Neural progenitor cell (in vitro differentiated cells): ENCODE data around the gene CFAP161. TPM values are rescaled to one million over a fixed set of nuclear protein-coding genes. Genes with fewer than 3 reads are reported as not detected.

Experiments
- DNase-seq: peaks from one replicate; pipeline ENCODE4 v3.0.0-alpha.2; 2016; ENCODE audit warnings: low spot score
- H2AFZ ChIP-seq: fragments of 200-600 bp; sonication (generic); replicated peaks from 2 replicates; pipeline ENCODE4 v1.6.1; 2016; ENCODE audit warnings: antibody characterized with exemption
- H3F3A ChIP-seq: fragments of 200-600 bp; sonication (generic); 2 replicates; pipeline ENCODE4 v1.6.1; 2016; ENCODE audit warnings: antibody characterized with exemption, low read depth
- H3K27ac ChIP-seq: fragments of 200-600 bp; sonication (generic); 2 replicates; pipeline ENCODE4 v1.5.1; 2016; ENCODE audit warnings: mild to moderate bottlenecking
- H3K27me3 ChIP-seq: fragments of 200-600 bp; sonication (generic); 2 replicates; pipeline ENCODE4 v1.6.1; 2016; ENCODE audit warnings: mild to moderate bottlenecking, moderate library complexity
- H3K36me3 ChIP-seq: fragments of 200-600 bp; sonication (generic); 2 replicates; pipeline ENCODE4 v1.5.1; 2016
- H3K4me1 ChIP-seq: fragments of 200-600 bp; sonication (generic); 2 replicates; pipeline ENCODE4 v1.6.1; 2016; ENCODE audit warnings: mixed run types
- H3K4me2 ChIP-seq: fragments of 200-600 bp; sonication (generic); 2 replicates; pipeline ENCODE4 v1.6.1; 2016
- H3K4me3 ChIP-seq: fragments of 200-600 bp; sonication (generic); 2 replicates; pipeline ENCODE4 v1.5.1; 2016
- H3K79me2 ChIP-seq: fragments of 200-600 bp; sonication (generic); 2 replicates; pipeline ENCODE4 v1.6.1; 2016; ENCODE audit warnings: low read depth
- H3K9ac ChIP-seq: fragments of 200-600 bp; sonication (generic); 2 replicates; pipeline ENCODE4 v1.6.1; 2016
- H3K9me3 ChIP-seq: fragments of 200-600 bp; sonication (generic); 2 replicates; pipeline ENCODE4 v1.5.1; 2016; ENCODE audit warnings: low read depth
- H4K20me1 ChIP-seq: fragments of 200-600 bp; sonication (generic); 2 replicates; pipeline ENCODE4 v1.6.1; 2016; ENCODE audit warnings: low read depth
- H3K27ac Mint-ChIP-seq: 3 replicates; pipeline ENCODE4 v1.8.0; 2021; ENCODE audit warnings: mixed read lengths
- H3K27me3 Mint-ChIP-seq: 2 replicates; pipeline ENCODE4 v1.8.0; 2022; ENCODE audit warnings: low read depth, mild to moderate bottlenecking, inconsistent platforms, moderate library complexity, mixed read lengths; ENCODE audit not compliant: insufficient read depth
- H3K36me3 Mint-ChIP-seq: 3 replicates; pipeline ENCODE4 v1.8.0; 2021; ENCODE audit warnings: mixed read lengths
- H3K4me1 Mint-ChIP-seq: 3 replicates; pipeline ENCODE4 v1.8.0; 2021; ENCODE audit warnings: mixed read lengths
- H3K4me3 Mint-ChIP-seq: 3 replicates; pipeline ENCODE4 v1.8.0; 2021; ENCODE audit warnings: mild to moderate bottlenecking, moderate library complexity, mixed read lengths
- H3K9me3 Mint-ChIP-seq: 3 replicates; pipeline ENCODE4 v1.8.0; 2020; ENCODE audit warnings: mixed read lengths
- CTCF ChIP-seq: fragments of 200-600 bp; sonication (generic); IDR thresholded peaks from 2 replicates; pipeline ENCODE4 v1.5.1; 2017; ENCODE audit warnings: antibody characterized with exemption, mild to moderate bottlenecking
- EZH2 ChIP-seq: fragments of 200-600 bp; sonication (generic); IDR thresholded peaks from 2 replicates; pipeline ENCODE4 v1.6.1; 2017; ENCODE audit warnings: antibody characterized with exemption, mild to moderate bottlenecking, moderate library complexity
- EZH2phosphoT487 ChIP-seq: fragments of 200-600 bp; sonication (generic); IDR thresholded peaks from 2 replicates; pipeline ENCODE4 v1.6.1; 2017; ENCODE audit warnings: antibody characterized with exemption
- total RNA-seq: library from RNA; depleted of rRNA; stranded (reverse); fragments of >200 nt; gene quantifications from 2 replicates; pipeline ENCODE4 v1.2.3, GENCODE V29; 2015; ENCODE audit warnings: low replicate concordance

CFAP161 gene
- total RNA-seq, 1 donor from 2014 or later = 1.9 TPM

- H3K4me1 Mint-ChIP-seq = peaks cover 3% of the 10 kb centered on the region
- H3K27ac ChIP-seq = no peak overlapping the region
- H3K9me3 Mint-ChIP-seq = peaks cover 5% of the 10 kb centered on the region
- H4K20me1 ChIP-seq = no peaks in the 10 kb centered on the region
- no peak for DNase-seq
- H3K4me2 ChIP-seq = no peak overlapping the region
- no peak overlapping the region for H3K27ac Mint-ChIP-seq
- H3K27me3 Mint-ChIP-seq = no peaks in the 10 kb centered on the region
- no peaks in the 10 kb centered on the region for H3K79me2 ChIP-seq
- TF ChIP-seq EZH2phosphoT487 (no peak), CTCF (no peak), EZH2 (no peak)
- no peaks in the 10 kb centered on the region for H3K36me3 ChIP-seq
- no peak overlapping the region for H2AFZ ChIP-seq
- peaks cover 23% of the 10 kb centered on the region for H3K27me3 ChIP-seq
- peaks cover 4% of the 10 kb centered on the region for H3K9me3 ChIP-seq
- H3K4me3 Mint-ChIP-seq = no peak overlapping the region
- no peak overlapping the region for H3K9ac ChIP-seq
- H3K4me3 ChIP-seq = no peak overlapping the region
- H3F3A ChIP-seq = no peaks in the 10 kb centered on the region
- H3K4me1 ChIP-seq = no peaks in the 10 kb centered on the region
- H3K36me3 Mint-ChIP-seq = no peaks in the 10 kb centered on the region
Measured at GRCh38 chr15:81117581-81117980, 16.5 kb upstream of the CFAP161 start.

- peak overlapping the region; percentile 12 for H2AFZ ChIP-seq
- Mint-ChIP-seq H3K36me3 (no peaks in the 10 kb centered on the region), H3K9me3 (peaks cover 5% of the 10 kb centered on the region), H3K4me3 (no peak overlapping the region), H3K27ac (no peak overlapping the region), H3K4me1 (peaks cover 1% of the 10 kb centered on the region), H3K27me3 (no peaks in the 10 kb centered on the region)
- peak overlapping the region; percentile 29 for H3K4me2 ChIP-seq
- peak; percentile 13 for DNase-seq
- no peak overlapping the region for H3K9ac ChIP-seq
- H3K27me3 ChIP-seq = peaks cover 26% of the 10 kb centered on the region
- H3F3A ChIP-seq = no peaks in the 10 kb centered on the region
- TF ChIP-seq EZH2phosphoT487 = no peak
- no peak for TF ChIP-seq CTCF
- no peak for TF ChIP-seq EZH2
- no peaks in the 10 kb centered on the region for H3K79me2 ChIP-seq
- no peak overlapping the region for H3K27ac ChIP-seq
- H3K4me3 ChIP-seq = peak overlapping the region; percentile 9
- H4K20me1 ChIP-seq = no peaks in the 10 kb centered on the region
- H3K4me1 ChIP-seq = no peaks in the 10 kb centered on the region
- H3K36me3 ChIP-seq = no peaks in the 10 kb centered on the region
- peaks cover 4% of the 10 kb centered on the region for H3K9me3 ChIP-seq
Measured at GRCh38 chr15:81118361-81118760, 15.7 kb upstream of the CFAP161 start.

- Histone ChIP-seq H3K36me3 (no peaks in the 10 kb centered on the region), H3K4me1 (no peaks in the 10 kb centered on the region), H3F3A (no peaks in the 10 kb centered on the region), H3K4me3 (no peak overlapping the region), H3K4me2 (no peak overlapping the region), H3K9me3 (peaks cover 4% of the 10 kb centered on the region), H3K27ac (no peak overlapping the region), H4K20me1 (no peaks in the 10 kb centered on the region), H3K79me2 (no peaks in the 10 kb centered on the region), H3K9ac (no peak overlapping the region), H2AFZ (no peak overlapping the region), H3K27me3 (peaks cover 36% of the 10 kb centered on the region)
- DNase-seq = no peak
- Mint-ChIP-seq H3K4me1 (no peaks in the 10 kb centered on the region), H3K4me3 (no peak overlapping the region), H3K27ac (no peak overlapping the region), H3K36me3 (no peaks in the 10 kb centered on the region), H3K27me3 (peaks cover 2% of the 10 kb centered on the region), H3K9me3 (peaks cover 5% of the 10 kb centered on the region)
- TF ChIP-seq EZH2 (no peak), CTCF (no peak), EZH2phosphoT487 (no peak)
Measured at GRCh38 chr15:81120069-81120468, 14.0 kb upstream of the CFAP161 start.
